GM10266 (cell line): ENCODE data around the gene MAD2L1.

ENCODE experiments used
- DNase-seq: peaks from one replicate; pipeline ENCODE4 v3.0.0; 2012; ENCODE audit errors: extremely low spot score
- CTCF ChIP-seq: IDR thresholded peaks from 2 replicates; pipeline ENCODE4 v1.5.1; 2012; ENCODE audit warnings: mild to moderate bottlenecking, low read depth; ENCODE audit not compliant: control insufficient read depth, insufficient read depth; ENCODE audit errors: missing control alignments

The MAD2L1 gene

GRCh38 chr4:120057416-120057815, 9.2 kb downstream of the MAD2L1 start:
- no peak for TF ChIP-seq CTCF
- no peak for DNase-seq

DNA sequence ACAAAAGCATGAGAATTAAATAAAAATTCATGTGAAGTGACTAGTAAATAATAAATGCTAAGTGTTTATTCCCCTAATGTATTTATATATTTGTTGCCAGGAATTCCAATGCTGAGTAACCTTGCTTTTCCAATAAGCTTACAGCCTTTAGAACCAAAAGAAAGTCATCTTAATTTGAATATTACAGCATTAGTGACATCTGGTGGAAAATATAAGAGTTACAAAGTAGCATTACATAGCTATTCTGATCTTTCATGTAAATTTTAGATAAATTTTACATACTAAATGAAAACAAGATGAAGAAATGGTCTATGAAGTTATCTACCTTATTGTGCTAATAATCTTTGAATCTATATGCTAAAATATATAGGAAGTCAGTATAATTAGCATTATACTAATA, 10.4 kb downstream of the MAD2L1 start:
- DNase-seq: no peak
- TF ChIP-seq CTCF: no peak

DNA sequence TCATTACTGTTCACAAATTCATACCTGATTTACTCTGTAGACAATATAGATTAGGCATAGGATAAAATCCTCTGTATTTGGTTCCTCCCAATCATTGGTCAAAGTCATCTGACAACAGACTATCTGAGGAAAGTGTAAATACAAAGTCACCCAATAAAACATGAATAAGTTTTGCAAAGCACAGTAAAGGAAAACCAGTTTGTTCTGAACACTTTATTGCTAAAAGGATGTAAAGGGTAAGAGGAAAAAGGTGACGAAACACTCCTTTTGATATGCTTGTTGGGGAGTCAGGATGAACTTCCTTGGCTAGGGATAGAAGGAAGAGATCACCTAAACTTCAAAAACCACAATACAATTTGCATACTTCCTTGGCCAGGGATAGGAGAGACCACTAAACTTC, 10.9 kb downstream of the MAD2L1 start:
- DNase-seq: no peak
- no peak for TF ChIP-seq CTCF

- DNase-seq: no peak
- TF ChIP-seq CTCF: no peak
Observed at GRCh38 chr4:120055162-120055561, 11.5 kb downstream of the MAD2L1 start.

- TF ChIP-seq CTCF: no peak
Observed at GRCh38 chr4:120053911-120054310, 12.7 kb downstream of the MAD2L1 start.

DNA sequence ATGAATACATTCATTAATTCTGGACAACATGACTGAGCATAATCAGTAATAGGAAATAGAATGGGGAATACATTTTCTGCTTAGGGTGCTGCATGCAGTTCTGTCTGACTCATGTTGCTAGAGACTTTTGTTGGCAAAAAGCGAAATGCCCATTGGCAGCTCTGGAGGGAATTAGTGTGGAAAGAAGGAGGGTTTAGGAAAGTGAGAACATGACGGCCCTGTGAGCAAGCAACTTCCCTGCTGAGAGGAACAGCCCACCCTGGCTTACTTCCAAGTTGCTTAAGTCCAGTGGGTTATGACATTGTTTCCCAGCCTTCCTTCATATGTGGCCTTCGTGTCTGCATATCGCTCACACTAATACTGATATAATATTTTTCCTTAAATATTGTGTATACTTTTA, 13.8 kb downstream of the MAD2L1 start:
- TF ChIP-seq CTCF: no peak
- DNase-seq: no peak

More at GRCh38 chr4:120053911-120054310, 12.7 kb downstream of the MAD2L1 start:
- DNase-seq: no peak

GRCh38 chr4:120051253-120051652, 15.4 kb downstream of the MAD2L1 start:
- no peak for TF ChIP-seq CTCF
- DNase-seq: no peak
